ENCODE results near the gene GPSM3.

The GPSM3 gene

DNA sequence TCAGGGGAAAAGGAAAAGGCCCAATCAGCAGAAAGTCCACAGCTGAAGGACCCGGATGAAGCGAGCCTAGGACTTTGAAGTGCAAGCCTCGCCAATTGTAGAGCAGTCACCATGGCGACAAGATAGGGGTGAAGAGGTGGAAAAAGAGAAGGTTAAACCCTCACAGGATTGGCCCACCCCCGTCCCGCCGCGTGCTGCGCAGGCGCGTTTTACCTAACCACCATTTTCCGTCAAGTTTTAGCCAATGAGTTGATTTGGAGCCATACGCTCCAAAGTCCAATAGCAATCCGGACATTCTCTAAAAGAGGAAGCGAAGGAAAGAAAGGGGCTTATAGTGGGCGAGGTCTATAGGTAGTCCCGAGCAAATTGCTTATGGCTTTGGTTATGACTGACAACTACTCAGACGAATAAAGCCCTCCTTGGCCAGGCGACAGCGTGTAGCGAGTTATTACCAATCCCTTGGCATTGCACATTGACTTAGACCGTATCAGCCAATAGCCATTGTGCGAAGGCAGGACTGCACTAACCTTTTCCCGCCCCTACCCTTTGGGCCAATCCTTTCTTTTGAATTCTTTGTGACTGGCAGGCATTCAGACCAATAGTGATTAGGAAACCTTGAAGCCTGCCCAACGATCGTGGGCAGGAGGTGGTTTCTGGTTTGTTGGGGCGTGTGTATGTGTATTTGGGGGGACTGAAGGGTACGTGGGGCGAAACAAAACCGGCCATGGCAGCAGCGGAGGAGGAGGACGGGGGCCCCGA is 14.5 kb downstream of the GPSM3 start, which contains the start of gene RNF5:
Gene RNF5, plus strand, starts transcription at position 618 of the 759 bp plus-strand sequence. Its CDS starts 107 bp downstream, at position 725.
- TF ChIP-seq, protein P1, sequence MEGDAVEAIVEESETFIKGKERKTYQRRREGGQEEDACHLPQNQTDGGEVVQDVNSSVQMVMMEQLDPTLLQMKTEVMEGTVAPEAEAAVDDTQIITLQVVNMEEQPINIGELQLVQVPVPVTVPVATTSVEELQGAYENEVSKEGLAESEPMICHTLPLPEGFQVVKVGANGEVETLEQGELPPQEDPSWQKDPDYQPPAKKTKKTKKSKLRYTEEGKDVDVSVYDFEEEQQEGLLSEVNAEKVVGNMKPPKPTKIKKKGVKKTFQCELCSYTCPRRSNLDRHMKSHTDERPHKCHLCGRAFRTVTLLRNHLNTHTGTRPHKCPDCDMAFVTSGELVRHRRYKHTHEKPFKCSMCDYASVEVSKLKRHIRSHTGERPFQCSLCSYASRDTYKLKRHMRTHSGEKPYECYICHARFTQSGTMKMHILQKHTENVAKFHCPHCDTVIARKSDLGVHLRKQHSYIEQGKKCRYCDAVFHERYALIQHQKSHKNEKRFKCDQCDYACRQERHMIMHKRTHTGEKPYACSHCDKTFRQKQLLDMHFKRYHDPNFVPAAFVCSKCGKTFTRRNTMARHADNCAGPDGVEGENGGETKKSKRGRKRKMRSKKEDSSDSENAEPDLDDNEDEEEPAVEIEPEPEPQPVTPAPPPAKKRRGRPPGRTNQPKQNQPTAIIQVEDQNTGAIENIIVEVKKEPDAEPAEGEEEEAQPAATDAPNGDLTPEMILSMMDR (IDR thresholded peaks at IDR 0.05; ENCODE audit: borderline replicate concordance, control extremely low read depth, extremely low read depth, insufficient read depth, missing control alignments): no peak
- in situ Hi-C loops (cut with MboI; ENCODE audit: low sequenced_read_pairs, unreplicated experiment): no loop called here
- DNase-seq (ENCODE audit: low spot score): peak; percentile 94

GRCh38 chr6:32177183-32177787 is 15.2 kb downstream of the GPSM3 start:
- in situ Hi-C loops (cut with MboI; ENCODE audit: low sequenced_read_pairs, unreplicated experiment): no loop called here
- DNase-seq (ENCODE audit: low spot score): no peak
- TF ChIP-seq, protein P1 (IDR thresholded peaks at IDR 0.05; ENCODE audit: borderline replicate concordance, control extremely low read depth, extremely low read depth, insufficient read depth, missing control alignments): no peak

DNA sequence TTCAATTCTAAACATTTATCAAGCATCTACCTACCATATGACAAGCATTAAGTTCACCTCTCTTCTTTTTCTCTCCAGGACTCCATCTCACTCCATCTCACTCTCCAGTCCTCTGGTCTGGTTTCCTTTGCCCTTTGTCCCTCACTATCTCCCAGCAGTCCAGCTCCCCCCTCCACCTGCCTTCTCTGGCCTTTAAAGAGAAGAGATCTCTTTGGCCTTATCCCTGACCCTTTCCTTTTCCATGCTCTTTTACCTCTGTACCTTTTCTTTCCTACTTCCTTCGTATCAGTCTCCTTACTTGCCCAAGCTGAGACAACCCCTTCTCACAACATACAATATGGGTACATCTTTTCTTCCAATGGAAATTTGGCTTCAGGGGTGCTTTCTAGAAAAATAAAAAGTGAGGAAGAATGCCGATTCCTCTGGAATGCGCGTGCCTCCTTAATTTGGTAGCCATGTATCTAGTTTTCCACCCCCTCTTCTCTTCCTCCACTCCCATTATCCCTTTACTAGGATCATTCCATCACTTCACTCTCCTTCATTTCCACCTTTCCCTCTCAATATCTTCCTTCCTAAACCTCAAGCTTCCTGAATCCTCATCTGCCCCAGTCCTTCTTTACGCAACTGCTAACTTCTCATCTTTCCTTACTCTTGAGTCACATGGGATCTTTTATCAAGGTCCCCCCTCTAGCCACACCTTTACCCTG is 15.8 kb downstream of the GPSM3 start:
- in situ Hi-C loops (cut with MboI; ENCODE audit: low sequenced_read_pairs, unreplicated experiment): no loop called here
- TF ChIP-seq, protein P1 (IDR thresholded peaks at IDR 0.05; ENCODE audit: borderline replicate concordance, control extremely low read depth, extremely low read depth, insufficient read depth, missing control alignments): no peak
- no peak for DNase-seq (ENCODE audit: low spot score)

DNA sequence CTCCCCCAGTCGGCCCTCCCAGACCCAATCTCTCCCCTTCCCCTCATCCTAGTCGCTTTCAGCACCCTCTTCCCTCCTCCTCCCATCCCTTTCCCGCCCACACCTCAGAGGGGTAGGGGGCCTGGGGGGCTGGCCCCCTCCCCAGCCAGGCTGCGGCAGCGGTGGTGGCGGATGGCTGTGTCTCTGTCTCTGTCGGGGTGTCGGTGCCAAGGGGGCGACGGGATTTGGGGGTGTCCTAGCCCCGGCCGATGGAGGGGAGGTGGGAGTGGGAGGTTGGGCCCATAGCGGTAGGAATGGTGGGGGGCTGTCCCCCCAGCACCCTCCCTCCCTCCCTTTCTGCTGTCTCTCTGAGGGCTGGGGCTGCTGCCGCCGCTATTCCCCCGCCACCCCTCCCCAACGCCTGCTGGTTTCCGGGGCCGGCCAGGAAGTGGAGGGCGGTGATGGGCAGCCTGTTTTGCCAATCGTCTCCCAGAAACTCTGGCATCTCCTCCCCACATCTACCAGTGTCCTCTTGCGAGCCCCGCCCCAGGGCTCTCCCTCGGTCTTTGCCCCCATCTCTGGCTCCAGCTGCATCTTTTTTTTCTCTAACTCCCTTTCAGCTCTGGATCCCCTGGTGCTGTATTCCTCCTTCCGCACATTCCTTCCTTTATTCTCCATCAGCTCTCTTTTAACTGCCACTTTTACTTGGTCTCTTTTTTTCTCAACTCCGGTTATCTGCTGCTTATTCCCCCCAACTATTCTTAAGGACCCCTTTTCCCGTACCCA is 16.6 kb downstream of the GPSM3 start, which contains the start of gene AGPAT1:
Gene AGPAT1, minus strand, starts transcription at position 374 of the 765 bp plus-strand sequence. CDS start 4,588 bp downstream, outside the sequence.
- in situ Hi-C loops (cut with MboI; ENCODE audit: low sequenced_read_pairs, unreplicated experiment): no loop called here
- peak; percentile 99 for DNase-seq (ENCODE audit: low spot score)
- TF ChIP-seq, protein P1 (IDR thresholded peaks at IDR 0.05; ENCODE audit: borderline replicate concordance, control extremely low read depth, extremely low read depth, insufficient read depth, missing control alignments): no peak

DNA sequence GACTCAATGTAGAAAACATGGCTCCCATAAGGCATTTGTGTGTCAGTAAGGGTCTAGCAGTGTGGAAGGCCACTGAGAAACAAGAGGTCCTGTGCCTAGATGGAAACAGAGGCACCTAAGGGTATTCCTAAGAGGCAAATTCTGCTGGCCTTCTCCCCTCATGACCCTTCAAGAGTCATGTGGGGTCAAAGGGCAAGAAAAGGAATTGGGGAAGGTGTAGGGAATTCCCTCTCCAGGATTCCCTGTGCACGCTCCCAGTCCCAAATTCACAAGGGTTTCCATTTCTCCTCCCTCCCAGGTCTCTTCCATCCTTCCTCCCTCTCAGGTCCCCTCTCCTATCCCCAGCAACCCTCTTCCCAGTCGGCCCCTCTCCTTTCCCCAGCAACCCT is 17.1 kb downstream of the GPSM3 start:
- TF ChIP-seq, protein P1 (IDR thresholded peaks at IDR 0.05; ENCODE audit: borderline replicate concordance, control extremely low read depth, extremely low read depth, insufficient read depth, missing control alignments): no peak
- in situ Hi-C loops (cut with MboI; ENCODE audit: low sequenced_read_pairs, unreplicated experiment): no loop called here
- DNase-seq (ENCODE audit: low spot score): no peak

GRCh38 chr6:32174416-32174815 is 18.0 kb downstream of the GPSM3 start:
- DNase-seq (ENCODE audit: low spot score): no peak
- TF ChIP-seq, protein P1 (IDR thresholded peaks at IDR 0.05; ENCODE audit: borderline replicate concordance, control extremely low read depth, extremely low read depth, insufficient read depth, missing control alignments): no peak
- in situ Hi-C loops (cut with MboI; ENCODE audit: low sequenced_read_pairs, unreplicated experiment): no loop called here

Measured in GM13976 (cell line).